ENCODE measurements around the gene ZSWIM5.
"Not testable (repeated sequence)": the region's sequence is repeated elsewhere in the genome, so short reads cannot be mapped to it uniquely, and the experiment has no call there.

The ZSWIM5 gene

DNA sequence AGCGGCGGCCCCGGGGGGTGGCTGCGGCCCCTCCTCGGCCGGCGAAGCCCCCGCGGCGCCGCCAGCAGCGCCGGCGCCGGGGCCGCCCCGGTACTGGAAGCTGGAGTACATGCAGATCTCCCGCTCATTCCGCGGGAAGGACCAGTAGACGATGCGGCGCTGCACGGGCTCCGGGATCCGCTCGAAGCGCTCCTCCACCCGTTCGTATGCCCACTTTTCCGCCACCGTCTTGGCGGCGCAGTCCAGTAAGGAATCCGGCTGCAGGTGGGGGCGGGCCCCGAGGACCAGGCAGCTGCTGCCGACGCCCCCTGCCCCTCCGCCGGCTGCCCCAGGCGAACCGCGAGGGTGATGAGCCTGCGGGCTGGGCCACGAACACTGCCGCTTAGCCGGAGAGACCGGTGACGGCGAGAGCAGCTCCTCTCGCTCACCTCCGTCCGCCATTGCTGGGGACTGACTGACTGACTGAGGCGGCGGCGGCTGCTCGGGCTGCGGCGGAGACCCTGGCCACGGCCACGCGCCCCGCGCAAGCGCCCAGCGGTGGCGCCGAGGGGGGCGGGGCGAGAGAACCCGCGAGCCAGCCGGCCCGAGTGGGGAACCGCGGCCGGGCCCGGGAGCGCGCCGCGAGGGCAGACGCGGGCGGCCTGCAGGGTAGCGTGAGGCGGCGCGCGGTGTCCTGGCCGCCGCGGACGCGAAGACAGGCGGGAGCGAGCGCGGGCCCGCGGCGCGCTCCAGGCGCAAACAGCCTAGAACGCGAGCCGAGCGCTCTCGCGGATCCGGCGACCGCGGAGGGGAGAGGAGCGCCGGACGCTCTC is at the start of gene ZSWIM5:
TSS of gene ZSWIM5 (minus strand) at position 696 of the 812 bp plus-strand sequence. CDS start at position 441, 255 bp downstream.
- DNase-seq = peak; percentile 15 to 16

- DNase-seq = no peak
Measured at GRCh38 chr1:45254490-45254889, 48.1 kb upstream of the ZSWIM5 start.

GRCh38 chr1:45250544-45250943 is 44.1 kb upstream of the ZSWIM5 start:
- no peak for DNase-seq

- DNase-seq = not testable (repeated sequence)
Measured at GRCh38 chr1:45248004-45248403, 41.6 kb upstream of the ZSWIM5 start.

DNA sequence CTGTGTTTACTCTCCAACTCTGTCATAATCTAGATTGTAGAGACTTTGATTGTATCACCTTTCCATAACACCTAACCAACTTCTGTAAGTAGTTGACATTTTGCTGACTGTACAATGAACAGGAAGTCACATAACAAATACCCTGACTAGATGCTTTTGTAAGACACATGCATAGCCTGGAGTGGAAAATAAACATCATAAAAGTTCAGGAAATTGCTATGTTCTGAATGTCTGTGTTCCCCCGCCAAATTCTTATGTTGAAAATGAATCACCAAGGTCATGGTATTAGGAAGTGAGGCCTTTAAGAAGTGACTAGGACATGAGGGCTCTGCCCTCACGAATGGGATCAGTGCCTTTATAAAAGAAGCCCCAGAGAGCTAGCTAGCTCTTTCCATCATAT is 40.4 kb upstream of the ZSWIM5 start:
- no peak for DNase-seq

DNA sequence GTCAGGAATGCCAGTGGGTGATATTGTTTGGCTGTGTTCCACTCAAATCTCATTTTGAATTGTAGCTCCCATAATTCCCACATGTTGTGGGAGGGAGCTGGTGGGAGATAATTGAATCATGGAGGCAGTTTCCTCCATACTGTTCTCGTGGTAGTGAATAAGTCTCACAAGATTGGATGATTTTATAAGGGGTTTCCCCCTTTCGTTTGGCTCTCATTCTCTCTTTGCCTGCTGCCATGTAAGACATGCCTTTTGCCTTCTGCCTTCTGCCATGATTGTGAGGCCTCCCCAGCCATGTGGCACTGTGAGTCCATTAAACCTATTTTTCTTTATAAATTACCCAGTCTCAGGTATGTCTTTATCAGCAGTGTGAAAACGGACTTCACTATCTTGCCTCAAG is 40.0 kb upstream of the ZSWIM5 start:
- not testable (repeated sequence) for DNase-seq

DNA sequence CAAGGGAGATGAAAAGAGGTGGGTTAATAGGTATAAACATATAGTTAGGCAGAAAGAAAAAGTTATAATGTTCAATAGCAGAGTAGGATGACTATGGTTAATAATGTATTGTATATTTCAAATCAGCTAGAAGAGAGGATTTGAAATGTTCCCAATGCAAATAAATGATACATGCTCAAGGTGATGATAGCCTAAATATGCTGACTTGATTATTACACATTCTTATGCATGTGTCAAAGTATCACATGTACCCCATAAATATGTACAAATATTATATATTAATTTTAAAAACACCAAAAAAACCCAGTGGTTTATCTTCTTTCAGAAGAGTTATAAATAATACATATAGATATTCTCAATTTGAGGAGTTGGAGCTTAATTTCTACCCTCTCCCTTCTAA is 38.3 kb upstream of the ZSWIM5 start:
- no peak for DNase-seq

GRCh38 chr1:45243476-45244343 is 37.3 kb upstream of the ZSWIM5 start:
- DNase-seq = no peak

DNA sequence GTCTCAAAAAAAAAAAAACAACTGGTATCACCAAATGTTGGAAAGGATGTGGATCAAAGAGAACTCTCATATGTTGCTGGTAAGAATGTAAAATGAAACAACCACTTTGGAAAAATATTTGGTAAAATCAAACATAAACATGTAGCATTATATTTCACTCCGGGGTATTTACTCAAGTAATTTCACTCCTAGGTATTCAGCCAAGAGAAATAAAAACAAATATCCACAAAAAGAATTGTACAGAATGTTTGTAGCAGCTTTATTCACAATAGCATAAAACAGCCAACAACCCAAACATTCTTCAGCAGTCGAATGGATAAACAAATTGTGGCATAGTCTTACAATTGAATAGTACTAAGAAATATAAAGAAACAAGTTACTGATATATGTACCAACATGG is 32.4 kb upstream of the ZSWIM5 start:
- no peak for DNase-seq

DNA sequence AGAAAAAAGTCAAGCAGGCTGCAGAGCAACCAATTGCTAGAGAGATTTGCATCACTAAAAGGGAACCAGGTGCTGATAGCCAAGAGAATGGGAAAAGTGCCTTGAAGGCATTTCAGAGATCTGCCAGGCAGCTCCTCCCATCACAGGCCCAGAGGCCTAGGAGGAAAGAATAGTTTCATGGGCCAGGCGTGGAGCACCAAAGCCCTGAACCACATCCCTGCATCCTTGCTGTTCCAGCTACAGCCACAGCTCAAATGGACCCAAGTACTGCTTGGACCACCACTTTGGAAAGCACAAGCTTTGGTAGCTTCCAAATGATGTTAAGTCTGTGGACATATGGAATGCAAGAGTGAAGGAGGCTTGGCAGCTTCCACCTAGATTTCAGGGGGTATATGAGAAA is 29.7 kb upstream of the ZSWIM5 start:
- DNase-seq = no peak

DNA sequence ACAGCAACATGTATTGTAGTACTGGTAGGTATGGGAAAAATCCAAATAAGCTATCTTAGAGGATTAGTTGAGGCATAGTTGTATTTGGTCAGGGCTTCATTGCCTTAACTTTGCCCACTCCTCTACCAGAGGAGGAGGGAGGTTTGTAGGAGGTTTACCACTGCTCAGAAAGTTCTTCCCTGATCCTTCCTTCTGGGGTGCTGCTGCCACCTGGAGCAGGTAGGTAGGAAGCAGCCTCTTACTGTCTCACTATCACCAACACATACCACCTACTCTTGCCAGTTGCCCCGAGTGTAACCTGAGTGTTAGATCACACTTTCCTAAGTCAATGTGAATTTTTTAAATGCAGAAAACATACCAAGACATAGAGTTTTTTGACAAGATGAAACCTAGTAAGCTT is 24.1 kb upstream of the ZSWIM5 start:
- no peak for DNase-seq

GRCh38 chr1:45225598-45225997 is 19.2 kb upstream of the ZSWIM5 start:
- DNase-seq = no peak

- not testable (repeated sequence) for DNase-seq
Measured at GRCh38 chr1:45223710-45224109, 17.3 kb upstream of the ZSWIM5 start.

- no peak for DNase-seq
Measured at GRCh38 chr1:45221716-45222115, 15.3 kb upstream of the ZSWIM5 start.

DNA sequence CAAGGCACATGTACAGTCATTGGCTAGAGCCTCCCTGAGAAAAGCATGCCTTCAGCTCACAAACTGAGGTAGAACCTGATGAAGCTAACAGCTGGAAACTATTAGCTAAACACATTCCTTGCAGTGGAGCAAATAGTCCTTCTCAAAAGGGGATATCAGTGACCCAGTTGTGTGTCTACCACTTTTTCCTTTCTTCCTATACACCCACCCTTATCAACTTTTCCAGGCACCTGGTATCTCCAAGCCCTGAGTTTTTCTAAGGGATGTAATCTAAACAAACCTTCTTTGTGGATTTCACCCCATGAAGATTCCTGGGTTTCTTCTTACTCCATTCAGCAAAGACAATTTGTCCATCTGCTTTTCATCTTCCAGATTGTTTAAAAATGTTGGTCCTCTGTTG is 10.5 kb upstream of the ZSWIM5 start:
- no peak for DNase-seq

DNA sequence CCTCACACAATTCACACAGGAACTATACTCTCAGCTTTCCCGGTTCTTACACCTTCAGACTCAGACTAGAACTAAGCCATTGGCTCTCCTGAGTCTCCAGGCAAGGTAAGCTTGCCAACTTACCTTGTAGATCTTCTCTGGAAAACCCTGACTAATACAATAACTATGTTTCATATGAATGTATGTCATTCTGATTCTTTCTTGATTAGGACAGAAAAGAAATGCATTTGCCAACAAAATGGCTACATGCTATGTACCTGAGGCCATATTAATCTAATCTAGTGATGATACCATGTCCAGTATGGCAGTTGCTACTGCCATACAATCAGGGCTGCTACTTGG is 9.8 kb upstream of the ZSWIM5 start:
- DNase-seq = no peak

DNA sequence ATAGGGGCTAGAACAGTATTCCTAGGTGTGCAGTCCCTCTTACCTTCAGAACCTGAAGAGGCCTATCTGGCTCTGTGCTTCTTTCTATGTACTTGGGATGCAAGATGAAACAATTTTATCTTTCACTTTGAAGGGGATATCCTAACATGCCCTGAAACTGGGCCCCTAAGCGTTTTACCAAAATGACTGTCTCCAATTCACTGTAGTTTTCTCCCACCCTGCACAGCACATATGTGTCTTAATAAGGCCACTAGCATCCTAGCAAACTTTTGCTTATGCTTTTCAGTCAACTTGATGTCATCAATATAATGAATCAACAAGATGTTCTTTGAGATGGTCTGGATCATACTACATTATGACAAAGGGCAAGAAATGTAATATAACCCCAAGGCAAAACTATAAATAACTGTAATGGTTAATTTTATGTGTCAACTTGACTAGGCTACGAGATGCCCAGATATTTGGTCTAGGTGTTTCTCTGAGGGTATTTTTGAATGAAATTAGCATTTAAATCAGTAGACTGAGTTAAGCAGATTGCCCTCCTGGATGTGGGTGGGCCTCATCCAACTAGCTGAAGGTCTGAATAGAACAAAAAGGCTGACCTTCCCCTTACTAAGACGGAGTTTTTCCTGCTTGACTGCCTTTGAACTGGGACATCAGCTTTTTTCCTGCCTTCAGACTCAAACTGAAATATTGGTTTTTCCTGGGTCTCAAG is 9.2 kb upstream of the ZSWIM5 start:
- DNase-seq = no peak

GRCh38 chr1:45213892-45214291 is 7.5 kb upstream of the ZSWIM5 start:
- DNase-seq = no peak

- DNase-seq = no peak
Measured at GRCh38 chr1:45211076-45211475, 4.7 kb upstream of the ZSWIM5 start.

GRCh38 chr1:45206808-45207623 is 611 bp upstream of the ZSWIM5 start:
- DNase-seq = no peak

- DNase-seq = peak in 1 of 2 experiments; percentile 17
Measured at GRCh38 chr1:45205011-45205909, 1.1 kb downstream of the ZSWIM5 start.

All from Kasumi-1 (cell line).